Lower leg skin (tissue), 4 donors: ENCODE results near the gene COL4A2. TPM values are rescaled to one million over a fixed set of nuclear protein-coding genes. Genes with fewer than 3 reads are reported as not detected.

ENCODE experiments used
- DNase-seq, 2 donors: peaks; one replicate each; pipeline ENCODE4 v3.0.0-alpha.2; 2019; ENCODE audit warnings: low spot score in 2 of 2
- H3K4me3 ChIP-seq: fragments of 200-600 bp; sonication (generic); 2 replicates; pipeline ENCODE4 v1.5.1; 2017; ENCODE audit warnings: mild to moderate bottlenecking, low read depth; ENCODE audit not compliant: poor library complexity, severe bottlenecking
- CTCF ChIP-seq, 3 donors: fragments of 450-650 bp; IDR thresholded peaks; one replicate each; pipeline ENCODE4 v1.5.1; 2016; ENCODE audit warnings: antibody characterized with exemption in 3 of 3, mild to moderate bottlenecking in 3 of 3, moderate library complexity in 2 of 3
- POLR2A ChIP-seq, 2 donors: fragments of 450-650 bp; IDR thresholded peaks; one replicate each; pipeline ENCODE4 v1.6.1; 2016 to 2017; ENCODE audit warnings: antibody characterized with exemption in 2 of 2, mild to moderate bottlenecking in 1 of 2, moderate library complexity in 1 of 2
- WGBS, 2 donors: methylation state at CpG; one replicate each; pipeline ENCODE4 v1.1.5; 2018; 5-methylcytosine and 5-hydroxymethylcytosine counted together
- intact Hi-C: fragments of 100-400 bp; cut with DNase I; formaldehyde crosslinking; loops from one replicate; pipeline ENCODE4 v1.15.0; 2023; ENCODE audit warnings: low total_unique reads
- total RNA-seq, 4 donors: library from RNA; depleted of rRNA; stranded (reverse); fragments of >200 nt; gene quantifications; one replicate each; pipeline ENCODE4 v1.1.0, GENCODE V29; 2016

COL4A2 gene
- total RNA-seq, 4 donors from 2014 or later = 40.8 to 119 (median 58.9) TPM

GRCh38 chr13:110299283-110299840 lies 7.7 kb upstream of the COL4A2 start:
- peak in 1 of 2 donors; percentile 32 for DNase-seq
- 63 to 71% methylated on average over 10 of the region's 10 CpGs for WGBS, 2 donors
- intact Hi-C loops = no loop called here
- H3K4me3 ChIP-seq = no peak overlapping the region
- TF ChIP-seq POLR2A (IDR thresholded peaks at IDR 0.05) (no peak), CTCF (IDR thresholded peaks at IDR 0.05) (no peak)

DNA sequence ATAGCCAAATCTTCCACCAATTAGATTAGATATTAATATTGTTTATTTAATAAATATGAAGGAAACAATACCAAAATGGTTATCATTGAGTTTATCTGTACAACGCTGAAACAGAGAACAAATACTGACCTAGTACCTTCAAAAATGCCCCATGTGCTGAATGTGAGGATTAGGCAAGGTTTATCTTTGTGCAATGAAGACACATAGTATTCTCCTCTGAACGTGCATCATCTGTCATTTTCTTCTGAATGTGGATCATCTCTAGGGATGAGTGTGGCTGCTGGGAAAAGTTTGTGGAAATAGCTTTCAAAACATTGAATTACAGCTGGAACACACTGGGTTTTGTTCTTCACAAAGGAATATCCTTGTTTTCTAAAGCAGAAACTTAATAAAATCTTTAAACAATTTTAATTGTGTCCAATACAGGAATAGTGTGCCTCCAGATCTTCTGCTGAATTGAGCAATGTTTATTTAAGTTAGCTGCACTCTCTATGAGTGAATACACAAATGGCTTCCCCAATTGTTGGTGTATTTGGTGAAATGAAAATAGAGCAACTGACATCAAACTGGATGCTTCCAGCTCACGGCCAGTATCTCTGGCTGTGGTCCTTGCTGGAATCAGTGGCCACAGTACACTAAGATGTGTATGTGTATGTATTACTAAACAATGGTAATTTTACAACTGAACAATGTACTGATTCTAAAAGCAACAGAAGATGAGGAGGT lies 6.8 kb upstream of the COL4A2 start:
- WGBS, 2 donors = 74 to 76% methylated on average over 3 of the region's 3 CpGs
- peak in 1 of 2 donors; percentile 25 for DNase-seq
- intact Hi-C loops = no loop called here
- H3K4me3 ChIP-seq = no peak overlapping the region
- TF ChIP-seq POLR2A (IDR thresholded peaks at IDR 0.05) = no peak
- no peak for TF ChIP-seq CTCF (IDR thresholded peaks at IDR 0.05)

- WGBS, 2 donors = 55 to 65% methylated on average over 5 of the region's 5 CpGs
- H3K4me3 ChIP-seq = no peak overlapping the region
- no peak for TF ChIP-seq POLR2A (IDR thresholded peaks at IDR 0.05)
- no peak for TF ChIP-seq CTCF (IDR thresholded peaks at IDR 0.05)
- intact Hi-C loops = no loop called here
- peak in 1 of 2 donors; percentile 61 for DNase-seq
Measured at GRCh38 chr13:110301083-110301482, 6.0 kb upstream of the COL4A2 start.

- no peak for TF ChIP-seq POLR2A (IDR thresholded peaks at IDR 0.05)
- WGBS, 2 donors = 55 to 59% methylated on average over 21 of the region's 21 CpGs
- peak in 1 of 2 donors; percentile 79 for DNase-seq
- no peak overlapping the region for H3K4me3 ChIP-seq
- intact Hi-C loops = no loop called here
Measured at GRCh38 chr13:110301606-110302553, 5.2 kb upstream of the COL4A2 start.

GRCh38 chr13:110302997-110303396 lies 4.1 kb upstream of the COL4A2 start:
- TF ChIP-seq CTCF (IDR thresholded peaks at IDR 0.05) (no peak), POLR2A (IDR thresholded peaks at IDR 0.05) (no peak)
- DNase-seq = peak in 1 of 2 donors; percentile 29
- no peak overlapping the region for H3K4me3 ChIP-seq
- 88 to 91% methylated on average over 2 of the region's 2 CpGs for WGBS, 2 donors
- intact Hi-C loops = no loop called here

DNA sequence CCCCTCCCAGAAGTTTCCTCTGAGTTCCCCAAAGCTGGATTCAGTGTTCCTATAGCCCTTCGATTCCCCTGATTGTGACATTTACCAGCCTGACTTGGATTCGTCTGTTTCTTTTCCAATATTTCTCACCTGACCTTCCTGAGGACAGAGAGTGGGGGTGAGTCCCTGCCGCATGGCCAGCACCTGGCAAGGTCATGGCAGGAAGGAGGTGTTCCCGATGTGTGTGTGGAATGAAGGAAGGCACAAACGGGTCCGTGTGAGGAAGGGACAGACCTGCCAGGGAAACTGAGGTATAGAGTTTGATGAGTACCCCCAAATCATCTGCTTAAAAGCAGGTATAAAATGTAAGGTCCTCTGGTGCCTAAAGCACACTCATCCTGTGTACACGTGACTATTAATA lies 3.4 kb upstream of the COL4A2 start:
- intact Hi-C loops = no loop called here
- TF ChIP-seq POLR2A (IDR thresholded peaks at IDR 0.05) = no peak
- no peak for TF ChIP-seq CTCF (IDR thresholded peaks at IDR 0.05)
- 76 to 82% methylated on average over 7 of the region's 7 CpGs for whole genome bisulfite sequencing, 2 donors
- H3K4me3 ChIP-seq = no peak overlapping the region
- DNase-seq = peak in 1 of 2 donors; percentile 21
